Caco-2 (cell line): ENCODE data around the gene C20orf96. TPM values are rescaled to one million over a fixed set of nuclear protein-coding genes. Genes with fewer than 3 reads are reported as not detected.
A peak's percentile ranks its signal among the peaks of the same experiment; 100 is the strongest.

Experiments used
- BruUV-seq: library from RNA; stranded (reverse); fragments of 400-500 nt; replicated peaks from 2 replicates; lab custom pipeline; 2021; lab: Mats Ljungman, UMichigan
- CTCF ChIA-PET: fragments of 300-600 bp; sonication (Branson Sonifier 250); formaldehyde crosslinking; loops from one replicate; lab custom pipeline; 2022; ENCODE audit warnings: antibody characterized with exemption; lab: Charles Lee
- POLR2A ChIA-PET: fragments of 300-600 bp; sonication (Branson Sonifier 250); formaldehyde crosslinking; loops from one replicate; lab custom pipeline; 2022; ENCODE audit warnings: antibody characterized with exemption; lab: Charles Lee
- DNase-seq, 2 experiments: peaks; one replicate each; pipeline versions ENCODE4 v3.0.0 to v3.0.0-alpha.2; 2020 to 2022
- H3K27me3 ChIP-seq: replicated peaks from 2 replicates; pipeline ENCODE4 v1.6.0; 2011; ENCODE audit warnings: low read length; ENCODE audit not compliant: control insufficient read depth, insufficient read depth
- H3K36me3 ChIP-seq: 2 replicates; pipeline ENCODE4 v1.5.1; 2011; ENCODE audit warnings: low read length; ENCODE audit not compliant: control insufficient read depth, insufficient read depth
- H3K4me1 ChIP-seq: fragments of 250-450 bp; sonication (Bioruptor Pico); 2 replicates; pipeline ENCODE4 v1.5.1; 2020; ENCODE audit warnings: mild to moderate bottlenecking
- H3K4me3 ChIP-seq: 2 replicates; pipeline ENCODE4 v1.5.1; 2011; ENCODE audit warnings: low read depth, mild to moderate bottlenecking, control low read depth, low read length
- H3K9me3 ChIP-seq: fragments of 250-450 bp; sonication (Bioruptor Pico); 2 replicates; pipeline ENCODE4 v1.5.1; 2020; ENCODE audit warnings: mild to moderate bottlenecking, moderate library complexity
- H3K27ac Mint-ChIP-seq: one replicate; pipeline ENCODE4 v1.8.0; 2022; ENCODE audit warnings: mixed read lengths; ENCODE audit not compliant: unreplicated experiment
- H3K27me3 Mint-ChIP-seq: one replicate; pipeline ENCODE4 v1.8.0; 2022; ENCODE audit warnings: mixed read lengths; ENCODE audit not compliant: insufficient read depth, unreplicated experiment
- H3K36me3 Mint-ChIP-seq: one replicate; pipeline ENCODE4 v1.8.0; 2022; ENCODE audit warnings: mild to moderate bottlenecking, mixed read lengths; ENCODE audit not compliant: insufficient read depth, unreplicated experiment
- H3K4me1 Mint-ChIP-seq: one replicate; pipeline ENCODE4 v1.8.0; 2022; ENCODE audit warnings: low read depth, mixed read lengths; ENCODE audit not compliant: unreplicated experiment
- H3K4me3 Mint-ChIP-seq: one replicate; pipeline ENCODE4 v1.8.0; 2022; ENCODE audit warnings: mild to moderate bottlenecking, moderate library complexity, mixed read lengths; ENCODE audit not compliant: unreplicated experiment
- H3K9me3 Mint-ChIP-seq: one replicate; pipeline ENCODE4 v1.8.0; 2022; ENCODE audit warnings: mixed read lengths; ENCODE audit not compliant: unreplicated experiment
- intact Hi-C: fragments of 100-400 bp; cut with micrococcal nuclease; formaldehyde crosslinking; loops from one replicate; pipeline ENCODE4 v1.10.0; 2022; ENCODE audit not compliant: unreplicated experiment
- total RNA-seq: library from RNA; stranded (reverse); gene quantifications from 2 replicates; pipeline ENCODE4 v1.2.3, GENCODE V29; 2022
- TF ChIP-seq, protein P1 (sequence below), 2 experiments: fragments of 200-600 bp in 1 of 2; IDR thresholded peaks; 1 replicate in 1 of 2; 2 replicates in 1 of 2; pipeline versions ENCODE4 v1.5.1 to v1.8.0; 2011 to 2022; ENCODE audit warnings: antibody characterized with exemption in 1 of 2, control low read depth in 1 of 2, inconsistent platforms in 1 of 2, low read depth in 1 of 2, low read length in 1 of 2, mild to moderate bottlenecking in 1 of 2, moderate library complexity in 1 of 2; ENCODE audit not compliant: insufficient read depth in 1 of 2, severe bottlenecking in 1 of 2, unreplicated experiment in 1 of 2

C20orf96 gene
- total RNA-seq, 1 experiment from 2014 or later = 11.5 TPM

DNA sequence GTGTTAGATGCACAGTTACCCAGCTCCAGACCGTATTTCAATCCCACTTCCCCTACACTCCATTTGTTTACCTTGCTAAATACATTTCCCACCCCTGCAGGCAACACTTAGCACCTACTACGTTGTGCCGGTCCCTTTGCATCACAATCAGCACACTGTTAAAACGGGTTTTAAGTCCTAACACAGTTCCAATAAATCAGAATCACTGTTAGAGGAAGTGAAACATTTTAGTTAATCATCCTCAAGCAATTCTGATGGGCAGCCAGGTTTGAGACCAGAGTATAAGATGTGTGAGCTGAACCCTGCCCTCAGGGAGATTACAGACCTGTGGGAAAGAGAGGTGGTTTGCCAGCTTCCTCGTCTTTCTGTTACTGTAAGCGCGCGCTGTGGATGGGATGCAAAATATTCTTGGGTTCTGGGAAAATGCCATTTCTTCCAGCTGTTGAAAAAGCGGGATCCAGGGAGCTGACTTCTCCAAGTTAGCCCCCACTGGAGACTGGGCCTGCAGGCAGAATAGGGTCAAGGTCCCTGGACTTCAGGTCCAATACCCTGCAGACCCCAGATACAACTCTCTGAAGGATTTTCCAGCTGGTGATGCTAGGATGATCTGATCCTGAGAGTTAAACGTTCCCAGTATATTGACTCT, 9.9 kb upstream of the C20orf96 start:
- H3K4me3 Mint-ChIP-seq = peak overlapping the region; percentile 95
- H3K36me3 ChIP-seq = peaks cover 4% of the 10 kb centered on the region
- POLR2A ChIA-PET = no interaction called here
- H3K4me1 Mint-ChIP-seq = peaks cover 13% of the 10 kb centered on the region
- intact Hi-C loops = no loop called here
- CTCF ChIA-PET = no interaction called here
- TF ChIP-seq, protein P1, sequence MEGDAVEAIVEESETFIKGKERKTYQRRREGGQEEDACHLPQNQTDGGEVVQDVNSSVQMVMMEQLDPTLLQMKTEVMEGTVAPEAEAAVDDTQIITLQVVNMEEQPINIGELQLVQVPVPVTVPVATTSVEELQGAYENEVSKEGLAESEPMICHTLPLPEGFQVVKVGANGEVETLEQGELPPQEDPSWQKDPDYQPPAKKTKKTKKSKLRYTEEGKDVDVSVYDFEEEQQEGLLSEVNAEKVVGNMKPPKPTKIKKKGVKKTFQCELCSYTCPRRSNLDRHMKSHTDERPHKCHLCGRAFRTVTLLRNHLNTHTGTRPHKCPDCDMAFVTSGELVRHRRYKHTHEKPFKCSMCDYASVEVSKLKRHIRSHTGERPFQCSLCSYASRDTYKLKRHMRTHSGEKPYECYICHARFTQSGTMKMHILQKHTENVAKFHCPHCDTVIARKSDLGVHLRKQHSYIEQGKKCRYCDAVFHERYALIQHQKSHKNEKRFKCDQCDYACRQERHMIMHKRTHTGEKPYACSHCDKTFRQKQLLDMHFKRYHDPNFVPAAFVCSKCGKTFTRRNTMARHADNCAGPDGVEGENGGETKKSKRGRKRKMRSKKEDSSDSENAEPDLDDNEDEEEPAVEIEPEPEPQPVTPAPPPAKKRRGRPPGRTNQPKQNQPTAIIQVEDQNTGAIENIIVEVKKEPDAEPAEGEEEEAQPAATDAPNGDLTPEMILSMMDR (IDR thresholded peaks at IDR 0.05; ENCODE audit: insufficient read depth in 1 of 2, low read depth in 1 of 2, low read length in 1 of 2, severe bottlenecking in 1 of 2, unreplicated experiment in 1 of 2) = no peak
- peaks cover 19% of the 10 kb centered on the region; the same call in 1 of the 2 replicates for H3K4me1 ChIP-seq
- peaks cover 32% of the 10 kb centered on the region for H3K36me3 Mint-ChIP-seq
- H3K27me3 ChIP-seq = no peaks in the 10 kb centered on the region
- H3K27me3 Mint-ChIP-seq = no peaks in the 10 kb centered on the region
- no peaks in the 10 kb centered on the region for H3K9me3 ChIP-seq
- no peak overlapping the region for H3K4me3 ChIP-seq
- no peaks in the 10 kb centered on the region for H3K9me3 Mint-ChIP-seq
- no peak for DNase-seq
- H3K27ac Mint-ChIP-seq = no peak overlapping the region
- BruUV-seq = no TSS peak

GRCh38 chr20:298776-299391, 8.3 kb upstream of the C20orf96 start:
- peak overlapping the region; percentile 99 for H3K27ac Mint-ChIP-seq
- Histone ChIP-seq H3K27me3 (no peaks in the 10 kb centered on the region), H3K4me1 (peaks cover 19% of the 10 kb centered on the region; the same call in 1 of the 2 replicates), H3K9me3 (no peaks in the 10 kb centered on the region), H3K36me3 (peaks cover 4% of the 10 kb centered on the region), H3K4me3 (peak overlapping the region; percentile 64)
- H3K27me3 Mint-ChIP-seq = no peaks in the 10 kb centered on the region
- H3K36me3 Mint-ChIP-seq = peaks cover 32% of the 10 kb centered on the region
- intact Hi-C loops = no loop called here
- CTCF ChIA-PET = interaction anchor here (1.2 kb wide), 1 partner anchor 32 kb away, joined by 3 read pairs; no protein-coding TSS in a partner anchor
- no TSS peak for BruUV-seq
- peaks cover 13% of the 10 kb centered on the region for H3K4me1 Mint-ChIP-seq
- no peak for DNase-seq
- H3K9me3 Mint-ChIP-seq = no peaks in the 10 kb centered on the region
- TF ChIP-seq, protein P1 (IDR thresholded peaks at IDR 0.05; ENCODE audit: insufficient read depth in 1 of 2, low read depth in 1 of 2, low read length in 1 of 2, severe bottlenecking in 1 of 2, unreplicated experiment in 1 of 2) = no peak
- POLR2A ChIA-PET = interaction anchor here (0.5 to 2.9 kb wide), 2 partner anchors 26 to 41 kb away, joined by 5 to 12 read pairs; partner anchors contain the start of gene SOX12
- H3K4me3 Mint-ChIP-seq = peak overlapping the region; percentile 95

- ChIA-PET POLR2A (interaction anchor here (0.5 to 2.9 kb wide), 3 partner anchors 26 to 42 kb away, joined by 4 to 12 read pairs (median 5); partner anchors contain the start of gene SOX12), CTCF (interaction anchor here (0.7 to 1.2 kb wide), 3 partner anchors 13 to 33 kb away, joined by 3 to 6 read pairs (median 6); no protein-coding TSS in a partner anchor)
- Histone ChIP-seq H3K27me3 (no peaks in the 10 kb centered on the region), H3K36me3 (peaks cover 4% of the 10 kb centered on the region), H3K4me3 (peak overlapping the region; percentile 64), H3K4me1 (peaks cover 19% of the 10 kb centered on the region; the same call in 1 of the 2 replicates), H3K9me3 (no peaks in the 10 kb centered on the region)
- Mint-ChIP-seq H3K4me3 (peak overlapping the region; percentile 95), H3K4me1 (peaks cover 13% of the 10 kb centered on the region), H3K9me3 (no peaks in the 10 kb centered on the region), H3K27me3 (no peaks in the 10 kb centered on the region), H3K27ac (peak overlapping the region; percentile 99), H3K36me3 (peaks cover 32% of the 10 kb centered on the region)
- no TSS peak for BruUV-seq
- peak; percentile 63 to 71 for DNase-seq
- intact Hi-C loops = loop anchor here (1.0 kb wide), 1 partner anchor 27 kb away; the partner anchor contains the start of gene SOX12
- TF ChIP-seq, protein P1 (IDR thresholded peaks at IDR 0.05; ENCODE audit: insufficient read depth in 1 of 2, low read depth in 1 of 2, low read length in 1 of 2, severe bottlenecking in 1 of 2, unreplicated experiment in 1 of 2) = no peak
Measured at GRCh38 chr20:297925-298775, 7.6 kb upstream of the C20orf96 start.
